ENCODE results near the gene TEKT3. TPM values are rescaled to one million over a fixed set of nuclear protein-coding genes. Genes with fewer than 3 reads are reported as not detected.

Gene TEKT3
- total and polyA plus RNA-seq, 9 of the 15 experiments (the other 6 are each of a cell fraction or from before 2014, with no cell fraction given) = not detected

DNA sequence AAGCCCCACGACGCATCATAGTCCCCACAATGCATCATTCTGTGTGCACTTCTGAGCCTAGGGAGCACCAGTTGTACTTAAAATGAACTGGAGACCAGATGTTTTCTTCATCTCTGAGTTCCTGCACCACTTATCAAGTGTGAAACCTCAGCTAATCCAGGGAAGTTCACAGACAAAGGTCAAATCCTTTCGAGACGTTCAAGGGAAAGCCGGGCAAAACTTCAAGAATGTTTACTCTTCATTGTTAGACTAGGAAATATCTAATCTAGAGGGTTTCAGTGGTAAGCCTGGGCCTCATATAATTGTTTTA lies 71.7 kb downstream of the TEKT3 start:
- Histone ChIP-seq H3K27me3 (ENCODE audit: control insufficient read depth in 2 of 2, insufficient read depth in 2 of 2, low read length in 2 of 2) (peaks cover 0 to 21% of the 10 kb centered on the region in 2 experiments; a peak in 2 of 5 replicates), H3K9me3 (replicated peaks; ENCODE audit: control insufficient read depth, insufficient read depth, low read depth, low read length) (no peaks in the 10 kb centered on the region), H3K4me1 (replicated peaks in 1 of 2; ENCODE audit: control insufficient read depth in 2 of 2, insufficient read depth in 2 of 2, low read length in 2 of 2) (peaks cover 0 to 7% of the 10 kb centered on the region in 2 experiments; a peak in 3 of 5 replicates), H3K36me3 (ENCODE audit: control insufficient read depth, insufficient read depth, low read length) (no peaks in the 10 kb centered on the region), H3K79me2 (ENCODE audit: control insufficient read depth, insufficient read depth, low read length) (no peaks in the 10 kb centered on the region), H3K4me2 (ENCODE audit: insufficient read depth, low read length) (no peak overlapping the region), H3K9me1 (ENCODE audit: control insufficient read depth, insufficient read depth, low read length) (no peaks in the 10 kb centered on the region), H4K20me1 (replicated peaks; ENCODE audit: control insufficient read depth, insufficient read depth, low read length) (no peaks in the 10 kb centered on the region), H2AFZ (ENCODE audit: low read depth, low read length) (no peak overlapping the region), H3K4me3 (no peak overlapping the region), H3K9ac (ENCODE audit: insufficient read depth in 1 of 2, low read depth in 2 of 2, low read length in 2 of 2) (no peak overlapping the region), H3K27ac (ENCODE audit: extremely low read depth, low read depth, low read length) (no peak overlapping the region)
- no peak for FAIRE-seq
- intact Hi-C loops (cut with micrococcal nuclease) (no loop called here), in situ Hi-C loops (cut with MboI) (loop anchor here (25.0 kb wide), 1 partner anchor 693 kb away; no protein-coding TSS in a partner anchor)
- POLR2A ChIA-PET = no interaction called here
- CTCF ChIA-PET (ENCODE audit: low intra/inter-chr PET ratio) = no interaction called here
- WGBS (ENCODE audit: insufficient coverage, low coverage, missing lambda C conversion rate) = 28% methylated on average over 5 of the region's 5 CpGs
- no peak for ATAC-seq
- DNase-seq (ENCODE audit: extremely low read depth in 1 of 4, low spot score in 3 of 4) = no peak
- no TSS peak for BruUV-seq (replicated peaks)
- TF ChIP-seq, protein P1, sequence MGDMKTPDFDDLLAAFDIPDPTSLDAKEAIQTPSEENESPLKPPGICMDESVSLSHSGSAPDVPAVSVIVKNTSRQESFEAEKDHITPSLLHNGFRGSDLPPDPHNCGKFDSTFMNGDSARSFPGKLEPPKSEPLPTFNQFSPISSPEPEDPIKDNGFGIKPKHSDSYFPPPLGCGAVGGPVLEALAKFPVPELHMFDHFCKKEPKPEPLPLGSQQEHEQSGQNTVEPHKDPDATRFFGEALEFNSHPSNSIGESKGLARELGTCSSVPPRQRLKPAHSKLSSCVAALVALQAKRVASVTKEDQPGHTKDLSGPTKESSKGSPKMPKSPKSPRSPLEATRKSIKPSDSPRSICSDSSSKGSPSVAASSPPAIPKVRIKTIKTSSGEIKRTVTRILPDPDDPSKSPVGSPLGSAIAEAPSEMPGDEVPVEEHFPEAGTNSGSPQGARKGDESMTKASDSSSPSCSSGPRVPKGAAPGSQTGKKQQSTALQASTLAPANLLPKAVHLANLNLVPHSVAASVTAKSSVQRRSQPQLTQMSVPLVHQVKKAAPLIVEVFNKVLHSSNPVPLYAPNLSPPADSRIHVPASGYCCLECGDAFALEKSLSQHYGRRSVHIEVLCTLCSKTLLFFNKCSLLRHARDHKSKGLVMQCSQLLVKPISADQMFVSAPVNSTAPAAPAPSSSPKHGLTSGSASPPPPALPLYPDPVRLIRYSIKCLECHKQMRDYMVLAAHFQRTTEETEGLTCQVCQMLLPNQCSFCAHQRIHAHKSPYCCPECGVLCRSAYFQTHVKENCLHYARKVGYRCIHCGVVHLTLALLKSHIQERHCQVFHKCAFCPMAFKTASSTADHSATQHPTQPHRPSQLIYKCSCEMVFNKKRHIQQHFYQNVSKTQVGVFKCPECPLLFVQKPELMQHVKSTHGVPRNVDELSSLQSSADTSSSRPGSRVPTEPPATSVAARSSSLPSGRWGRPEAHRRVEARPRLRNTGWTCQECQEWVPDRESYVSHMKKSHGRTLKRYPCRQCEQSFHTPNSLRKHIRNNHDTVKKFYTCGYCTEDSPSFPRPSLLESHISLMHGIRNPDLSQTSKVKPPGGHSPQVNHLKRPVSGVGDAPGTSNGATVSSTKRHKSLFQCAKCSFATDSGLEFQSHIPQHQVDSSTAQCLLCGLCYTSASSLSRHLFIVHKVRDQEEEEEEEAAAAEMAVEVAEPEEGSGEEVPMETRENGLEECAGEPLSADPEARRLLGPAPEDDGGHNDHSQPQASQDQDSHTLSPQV (IDR thresholded peaks at IDR 0.05) = no peak
- TF ChIP-seq, protein P2, sequence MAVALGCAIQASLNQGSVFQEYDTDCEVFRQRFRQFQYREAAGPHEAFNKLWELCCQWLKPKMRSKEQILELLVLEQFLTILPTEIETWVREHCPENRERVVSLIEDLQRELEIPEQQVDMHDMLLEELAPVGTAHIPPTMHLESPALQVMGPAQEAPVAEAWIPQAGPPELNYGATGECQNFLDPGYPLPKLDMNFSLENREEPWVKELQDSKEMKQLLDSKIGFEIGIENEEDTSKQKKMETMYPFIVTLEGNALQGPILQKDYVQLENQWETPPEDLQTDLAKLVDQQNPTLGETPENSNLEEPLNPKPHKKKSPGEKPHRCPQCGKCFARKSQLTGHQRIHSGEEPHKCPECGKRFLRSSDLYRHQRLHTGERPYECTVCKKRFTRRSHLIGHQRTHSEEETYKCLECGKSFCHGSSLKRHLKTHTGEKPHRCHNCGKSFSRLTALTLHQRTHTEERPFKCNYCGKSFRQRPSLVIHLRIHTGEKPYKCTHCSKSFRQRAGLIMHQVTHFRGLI (CRISPR knock-in tag; IDR thresholded peaks at IDR 0.05) = no peak
- TF ChIP-seq NR2F6 (CRISPR knock-in tag; IDR thresholded peaks at IDR 0.05) (no peak), BCOR (IDR thresholded peaks at IDR 0.05) (no peak)

Data from K562 (cell line).